Measurements from ENCODE around the gene SLC8A2.
A peak's percentile ranks its signal among the peaks of the same experiment; 100 is the strongest.

Gene SLC8A2

GRCh38 chr19:47448360-47448727 lies 23.3 kb downstream of the SLC8A2 start:
- no peak for DNase-seq

- peak; percentile 93 to 95 for DNase-seq
These were observed 24.0 kb downstream of the SLC8A2 start for GRCh38 chr19:47447470-47448359.

GRCh38 chr19:47446534-47447469 lies 24.9 kb downstream of the SLC8A2 start:
- peak; percentile 88 to 93 for DNase-seq

DNA sequence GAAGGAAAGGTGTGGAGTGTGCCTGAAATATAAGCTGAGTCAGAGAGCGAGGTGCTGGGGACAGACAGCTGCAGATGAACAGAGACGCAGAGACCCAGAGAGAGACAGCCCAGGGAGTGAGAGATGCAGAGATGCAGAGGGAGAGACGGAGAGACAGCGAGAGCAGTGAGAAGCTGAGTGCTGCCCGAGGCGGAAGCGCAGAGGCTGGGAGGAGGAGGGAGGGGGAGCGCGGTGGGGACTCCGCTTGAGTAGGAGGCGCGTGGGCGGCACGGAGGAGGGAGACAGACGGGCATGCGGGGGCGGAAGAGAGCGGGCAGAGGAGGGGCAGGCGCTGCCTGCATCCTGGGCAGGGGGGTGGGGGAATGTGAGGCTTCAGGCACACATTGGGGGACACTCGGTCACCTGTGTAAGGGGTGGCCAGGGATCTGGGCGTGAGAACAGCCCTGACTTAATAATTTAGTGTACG lies 25.7 kb downstream of the SLC8A2 start:
- DNase-seq = peak in 1 of 2 experiments; percentile 25

DNA sequence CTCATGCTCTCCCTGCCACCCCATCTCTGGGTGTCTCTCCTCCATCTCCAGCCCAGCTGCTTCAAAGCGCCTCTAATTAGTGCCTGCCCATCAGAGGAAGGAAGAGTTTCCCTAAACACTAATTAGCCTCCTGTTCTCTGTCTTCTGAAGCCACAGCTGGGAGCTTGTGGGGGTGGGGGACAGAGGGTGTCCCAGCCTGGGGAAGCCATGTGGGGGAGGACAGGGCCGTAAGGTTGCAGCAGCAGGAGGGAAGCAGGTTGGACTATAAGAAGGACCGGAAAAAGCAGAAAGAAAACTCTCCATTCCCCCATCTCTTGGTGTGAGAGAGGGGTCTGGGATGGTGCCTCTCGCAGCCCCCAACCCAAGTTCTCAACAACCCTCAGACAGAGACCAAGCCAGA lies 26.2 kb downstream of the SLC8A2 start:
- no peak for DNase-seq

DNA sequence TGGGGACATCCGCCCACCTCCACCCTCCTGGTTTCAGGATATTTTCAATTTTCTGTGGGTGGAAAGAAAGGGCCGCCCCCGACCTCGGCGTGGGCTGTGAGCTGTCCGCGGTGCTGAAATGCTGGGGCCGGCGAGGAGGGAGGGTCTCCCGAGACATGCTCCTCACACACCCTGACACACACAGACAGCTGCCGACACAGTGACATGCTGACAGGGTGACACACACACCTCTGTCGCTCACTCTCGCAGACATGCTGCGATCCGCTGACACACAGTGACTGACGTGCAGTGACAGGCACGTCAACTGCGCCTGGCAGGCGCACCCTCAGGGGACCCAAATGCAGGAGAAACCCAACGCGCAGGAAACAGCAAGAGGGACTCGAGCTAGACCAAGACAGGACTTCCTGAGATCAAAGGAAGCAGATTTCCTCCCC lies 27.3 kb downstream of the SLC8A2 start:
- no peak for DNase-seq

- no peak for DNase-seq
These were observed 28.4 kb downstream of the SLC8A2 start for GRCh38 chr19:47443331-47443730.

- no peak for DNase-seq
These were observed 32.9 kb downstream of the SLC8A2 start for GRCh38 chr19:47438793-47439220.

DNA sequence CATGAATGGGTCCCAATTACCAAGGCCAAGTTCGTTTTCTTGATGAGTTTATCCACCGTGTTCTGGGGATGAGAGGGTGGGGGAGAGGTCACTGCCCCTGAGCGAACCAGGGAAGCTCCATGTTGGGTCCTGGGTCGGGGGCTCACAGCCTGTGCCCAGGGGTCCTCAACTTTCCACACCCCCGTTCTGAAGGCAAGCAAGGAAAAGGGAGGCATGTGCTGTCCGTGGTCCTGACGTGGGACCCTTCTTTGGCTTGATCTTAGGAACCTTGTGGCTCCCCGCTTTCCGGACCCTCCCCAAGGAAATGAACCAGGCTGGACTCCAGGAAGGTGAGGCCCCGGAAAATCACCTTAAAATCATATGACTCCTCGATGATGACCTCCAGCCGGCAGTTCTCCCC lies 34.2 kb downstream of the SLC8A2 start:
- DNase-seq = no peak

- peak; percentile 54 to 62 for DNase-seq
These were observed 34.8 kb downstream of the SLC8A2 start for GRCh38 chr19:47436712-47437401.

DNA sequence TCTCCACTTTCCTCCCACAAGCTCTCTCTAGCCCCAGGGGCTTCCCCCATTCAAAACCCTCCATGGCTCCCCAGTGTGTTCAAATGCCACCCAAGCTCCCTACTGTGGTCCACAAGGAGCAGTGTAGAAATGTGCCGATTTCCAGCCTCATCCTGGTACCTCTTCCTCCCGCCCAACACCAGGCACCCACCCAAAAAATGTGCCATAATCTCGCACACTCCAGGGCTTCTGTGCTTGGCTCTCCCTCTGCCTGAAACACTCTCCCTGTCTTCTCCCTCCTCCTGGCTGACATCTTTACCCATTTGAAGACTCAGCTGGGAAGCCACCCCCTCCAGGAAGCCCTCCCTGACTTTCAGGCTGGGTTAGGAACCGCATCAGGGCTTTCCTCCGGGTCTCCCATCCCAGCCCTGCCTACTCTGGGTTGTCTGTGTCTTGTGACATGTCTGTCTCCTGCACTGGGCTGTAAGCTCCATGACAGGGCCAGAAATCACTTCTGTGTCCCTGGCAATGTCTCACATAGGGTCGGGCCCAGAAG lies 35.7 kb downstream of the SLC8A2 start:
- no peak for DNase-seq

- DNase-seq = no peak
These were observed 36.5 kb downstream of the SLC8A2 start for GRCh38 chr19:47435196-47435595.

DNA sequence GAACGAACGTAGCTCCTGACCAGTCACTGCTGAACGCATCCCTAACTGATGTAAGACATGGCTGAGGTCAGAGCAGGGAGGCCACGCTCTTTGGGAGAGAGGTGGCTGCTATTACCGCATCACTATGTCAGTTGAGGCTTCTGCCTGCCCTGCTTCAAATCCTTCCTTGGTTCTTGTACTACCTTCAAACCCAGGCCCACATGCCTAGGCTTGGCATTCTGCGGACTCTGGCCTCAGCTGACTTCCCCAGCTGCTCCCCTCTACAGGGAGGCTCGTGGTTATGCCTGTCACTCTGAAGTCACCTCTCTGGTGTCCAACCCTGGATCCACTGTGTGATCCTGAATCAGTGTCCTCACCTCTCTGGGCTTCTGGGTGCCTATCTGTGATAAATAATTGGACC lies 37.6 kb downstream of the SLC8A2 start:
- no peak for DNase-seq

GRCh38 chr19:47433121-47433520 lies 38.6 kb downstream of the SLC8A2 start:
- no peak for DNase-seq

- no peak for DNase-seq
These were observed 39.2 kb downstream of the SLC8A2 start for GRCh38 chr19:47432499-47432898.

GRCh38 chr19:47432091-47432490 lies 39.6 kb downstream of the SLC8A2 start:
- DNase-seq = no peak

DNA sequence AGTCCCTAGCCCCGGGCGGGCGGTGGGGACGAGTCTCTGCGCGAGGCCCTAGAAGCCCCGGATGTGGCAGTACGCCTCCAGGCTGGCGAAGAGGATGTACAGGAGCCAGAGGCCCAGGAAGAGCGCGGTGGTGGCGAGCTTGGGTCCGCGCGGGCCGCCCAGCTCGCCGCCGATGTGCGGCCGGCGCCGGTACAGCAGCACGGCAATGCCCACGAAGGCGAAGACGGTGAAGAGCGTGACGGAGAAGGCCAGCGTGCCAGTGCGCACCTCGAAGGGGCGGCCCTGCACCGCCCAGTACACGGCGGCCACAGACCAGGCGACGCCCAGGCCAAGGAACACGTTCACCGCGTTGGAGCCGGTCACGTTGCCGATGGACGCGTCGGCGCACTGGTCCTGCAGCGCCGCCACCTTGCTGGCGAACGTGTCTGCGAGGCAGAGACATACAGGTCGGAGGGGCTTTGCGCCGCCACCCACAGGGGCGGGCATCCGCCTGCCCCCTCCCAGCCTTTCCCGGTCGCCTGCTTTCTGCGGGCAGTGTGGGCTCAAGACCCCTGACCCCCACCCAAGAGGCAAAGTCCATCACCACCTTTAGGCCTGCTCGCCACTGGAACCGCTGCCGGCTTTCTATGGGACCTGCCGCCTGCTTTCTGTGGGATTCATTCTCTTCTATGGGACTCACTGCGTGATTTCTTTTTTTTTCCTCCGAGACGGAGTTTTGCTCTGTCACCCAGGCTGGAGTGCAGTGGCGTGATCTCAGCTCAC lies 41.5 kb downstream of the SLC8A2 start:
- DNase-seq = no peak

DNA sequence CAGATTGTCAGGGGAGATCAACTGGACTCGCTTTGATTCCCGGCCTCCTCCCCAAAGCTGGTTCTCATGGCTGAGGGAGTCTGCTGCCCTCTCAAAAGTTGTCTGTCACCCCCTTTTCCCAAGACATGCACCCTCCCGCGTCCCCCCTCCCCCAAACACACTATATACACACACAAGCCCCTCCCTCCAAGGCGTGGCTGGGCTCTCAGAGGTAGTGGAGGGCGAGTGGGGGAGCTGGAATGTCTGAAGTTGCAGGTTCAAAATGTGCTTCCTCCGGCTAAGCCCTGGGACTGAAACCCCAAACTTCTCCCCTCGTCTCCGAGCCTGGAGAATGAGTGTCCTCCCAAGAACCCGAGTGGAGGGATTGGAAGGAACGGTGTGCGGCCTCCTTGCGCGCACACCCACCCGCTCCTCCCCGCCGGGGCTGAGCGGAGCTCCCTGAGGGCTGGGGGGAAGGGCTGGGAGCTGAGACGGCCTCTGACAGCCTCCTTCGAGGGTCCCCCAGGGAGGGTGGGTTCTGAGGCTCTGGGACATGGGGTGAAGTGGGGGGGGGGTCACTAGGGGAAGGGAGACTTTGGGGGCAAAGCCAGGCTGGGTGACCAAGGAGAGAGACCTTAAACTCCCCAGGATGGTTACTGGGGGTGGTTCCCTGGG lies 42.4 kb downstream of the SLC8A2 start:
- no peak for DNase-seq

DNA sequence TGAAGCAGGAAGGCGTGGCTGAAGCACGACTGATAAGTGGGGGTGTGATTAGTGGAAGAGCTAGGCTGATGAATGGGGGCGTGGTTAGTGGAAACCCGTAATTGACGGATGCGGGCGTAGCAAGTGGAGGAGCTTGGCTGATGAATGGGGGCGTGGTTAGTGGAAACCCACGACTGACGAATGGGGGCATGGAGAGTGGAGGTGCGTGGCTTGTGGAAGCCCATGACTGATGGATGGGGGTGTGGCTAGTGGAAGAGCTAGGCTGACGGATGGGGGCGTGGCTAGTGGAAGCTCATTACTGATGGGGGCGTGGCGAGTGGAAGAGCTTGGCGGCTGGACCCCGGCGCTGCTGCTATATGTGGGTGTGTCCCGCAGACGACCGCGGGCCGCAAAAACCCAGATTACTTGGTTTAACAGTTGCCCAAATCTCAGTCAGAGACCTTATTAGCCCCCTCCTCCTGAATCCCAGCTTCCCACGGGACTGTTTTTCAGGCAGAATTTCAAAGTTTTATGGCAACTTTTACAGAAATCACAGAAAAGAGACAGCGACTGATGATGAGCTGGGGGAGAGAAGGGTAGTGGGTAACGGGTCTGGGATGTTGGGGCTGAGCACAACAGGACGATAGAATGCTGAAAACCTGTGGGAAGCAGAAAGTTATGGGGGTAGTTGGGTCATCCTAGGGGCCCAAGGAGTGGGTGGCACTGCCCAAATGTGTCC lies 43.4 kb downstream of the SLC8A2 start:
- peak; percentile 78 to 81 for DNase-seq

Data from NCI-H187 (cell line).